ENCODE results near the gene HIRA.

The HIRA gene

GRCh38 chr22:19407649-19408606 lies 23.6 kb downstream of the HIRA start:
- no peak for FAIRE-seq

DNA sequence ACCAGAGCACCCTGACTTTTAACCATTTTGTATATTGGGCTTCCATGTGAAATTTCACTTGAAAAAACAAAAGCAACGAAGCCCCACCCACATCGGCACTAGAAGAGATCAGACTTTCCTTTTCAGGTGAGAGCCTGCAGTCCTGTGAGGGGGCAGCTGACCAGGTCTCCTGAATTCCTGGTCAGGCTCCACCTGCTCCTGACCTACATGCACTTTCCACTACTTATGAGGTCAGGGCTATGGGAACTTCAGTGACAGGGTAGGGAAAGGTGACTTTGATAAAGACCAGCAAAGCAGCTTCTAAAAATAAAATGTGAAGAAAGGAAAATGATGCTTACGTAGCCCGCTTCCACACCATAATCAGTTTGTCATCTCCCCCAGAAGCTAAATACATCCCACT lies 24.7 kb downstream of the HIRA start:
- FAIRE-seq = no peak

DNA sequence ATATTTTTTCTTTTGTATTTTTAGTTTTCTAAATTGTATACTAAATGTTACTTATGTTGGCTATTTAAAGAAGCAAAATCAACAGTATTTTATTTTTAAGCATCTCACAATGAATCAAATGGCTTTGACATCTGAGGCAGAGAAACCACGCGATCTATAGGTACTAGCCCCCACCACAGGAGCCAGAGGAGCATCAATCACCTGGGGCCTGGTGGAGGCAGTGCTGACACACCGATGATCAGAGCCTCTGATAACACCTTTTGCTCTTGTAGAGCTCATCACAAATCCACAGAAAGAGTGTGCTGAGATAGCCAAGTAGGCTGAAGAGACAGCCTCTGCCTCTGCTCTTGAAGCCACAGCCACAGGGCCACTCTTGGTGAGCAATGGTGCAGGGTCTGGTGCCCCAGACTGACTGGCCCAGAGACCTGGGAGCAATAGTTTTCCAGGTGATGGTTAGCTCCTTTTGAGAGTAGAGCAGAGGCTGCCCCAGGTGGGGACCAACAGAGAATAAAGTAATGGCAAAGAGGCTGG lies 25.2 kb downstream of the HIRA start:
- no peak for FAIRE-seq

DNA sequence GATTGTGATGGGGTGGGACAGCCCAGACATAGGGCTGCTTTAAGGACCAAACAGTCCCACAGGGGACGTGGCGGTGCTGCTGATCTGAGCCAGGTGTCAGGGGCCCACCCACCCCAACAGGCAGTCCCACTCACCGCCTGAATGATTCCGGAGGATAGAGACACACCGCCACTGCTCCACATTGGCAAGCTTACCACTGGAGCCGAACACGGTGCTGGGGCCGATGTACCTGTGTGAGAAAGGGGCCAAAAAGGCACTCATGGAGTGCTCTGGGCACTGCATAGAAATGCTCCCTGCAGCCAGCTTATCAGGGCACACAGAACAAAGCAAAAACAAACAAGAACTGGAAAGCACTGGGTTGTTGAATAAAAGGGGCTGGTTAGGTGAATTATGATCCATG lies 25.9 kb downstream of the HIRA start:
- FAIRE-seq = no peak

DNA sequence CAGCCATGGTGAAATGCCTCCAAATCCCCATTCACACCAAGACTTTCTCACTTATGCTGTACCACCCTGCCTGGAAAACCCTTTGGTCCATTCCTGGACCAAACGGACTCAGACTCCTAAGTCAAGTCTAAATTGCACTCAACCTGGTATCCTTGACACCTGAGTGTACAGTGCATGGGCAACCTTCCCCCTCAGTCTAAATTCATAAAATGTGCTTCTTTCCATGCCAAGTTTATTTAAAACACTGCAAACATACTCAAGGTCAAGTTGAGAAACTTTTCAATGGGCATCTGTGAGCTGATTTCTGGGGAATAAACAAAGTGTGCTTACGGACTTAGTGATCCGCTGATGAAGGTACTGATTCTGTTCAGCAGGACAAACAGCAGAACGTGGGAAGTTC lies 26.4 kb downstream of the HIRA start:
- no peak for FAIRE-seq

DNA sequence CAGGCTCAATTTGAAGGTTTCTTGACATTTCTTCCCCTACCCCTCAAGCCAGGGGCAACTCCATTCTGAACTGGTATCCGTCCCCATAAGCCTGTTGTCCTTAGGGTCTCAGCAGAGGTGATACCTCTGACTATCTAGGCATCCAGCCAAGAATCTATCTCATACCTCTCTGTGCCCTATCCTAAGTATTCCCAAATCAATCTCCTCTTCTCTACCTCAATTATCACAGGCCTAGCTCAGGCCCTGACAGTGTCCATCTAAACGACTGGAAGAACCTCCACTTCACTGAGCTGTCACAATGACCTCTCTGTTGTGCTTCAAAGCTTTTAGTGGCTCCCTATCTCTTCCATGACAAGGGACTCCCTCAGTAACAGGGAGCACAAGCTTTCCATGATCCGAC lies 26.9 kb downstream of the HIRA start:
- no peak for FAIRE-seq

DNA sequence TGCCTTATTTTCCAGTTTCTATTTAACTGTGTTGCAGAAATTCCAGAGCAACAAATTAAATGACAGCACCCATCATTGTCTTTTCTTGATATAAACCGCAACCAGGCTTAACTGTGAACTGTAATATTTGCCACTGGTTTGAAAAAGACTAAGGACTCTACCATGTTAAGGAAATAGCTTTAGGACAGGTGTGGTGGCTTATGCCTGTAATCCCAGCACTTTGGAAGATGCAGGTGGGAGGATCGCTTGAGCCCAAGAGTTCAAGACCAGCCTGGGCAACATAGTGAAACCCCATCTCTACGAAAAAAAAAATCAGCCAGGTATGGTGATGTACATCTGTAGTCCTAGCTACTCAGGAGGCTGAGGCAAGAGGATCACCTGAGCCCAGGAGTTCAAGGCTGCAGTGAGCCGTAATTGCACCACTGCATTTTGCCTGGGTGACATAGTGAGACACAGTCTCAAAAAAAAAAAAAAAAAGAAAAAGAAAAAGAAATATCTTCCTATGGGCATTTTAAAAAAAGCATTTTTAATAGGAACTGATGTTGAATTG lies 28.8 kb downstream of the HIRA start:
- FAIRE-seq = no peak

DNA sequence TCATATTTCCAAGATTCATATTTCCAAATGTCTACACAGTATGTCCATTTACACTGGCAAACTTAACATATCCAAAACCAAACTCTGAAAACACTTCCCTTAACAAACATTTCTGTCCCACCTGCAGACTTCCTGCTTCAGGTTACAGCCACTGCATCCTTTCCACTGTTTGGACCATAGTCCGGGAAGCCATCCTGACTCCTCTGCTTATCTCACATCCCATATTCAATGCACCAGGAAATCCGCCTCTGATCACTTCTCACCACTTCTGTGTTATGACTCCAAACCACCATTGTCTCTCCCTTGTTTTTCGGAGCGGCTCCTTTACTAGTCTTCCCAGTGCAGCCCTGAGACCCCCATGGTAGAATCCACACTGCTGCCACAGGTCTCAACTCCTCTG lies 30.1 kb downstream of the HIRA start:
- no peak for FAIRE-seq

DNA sequence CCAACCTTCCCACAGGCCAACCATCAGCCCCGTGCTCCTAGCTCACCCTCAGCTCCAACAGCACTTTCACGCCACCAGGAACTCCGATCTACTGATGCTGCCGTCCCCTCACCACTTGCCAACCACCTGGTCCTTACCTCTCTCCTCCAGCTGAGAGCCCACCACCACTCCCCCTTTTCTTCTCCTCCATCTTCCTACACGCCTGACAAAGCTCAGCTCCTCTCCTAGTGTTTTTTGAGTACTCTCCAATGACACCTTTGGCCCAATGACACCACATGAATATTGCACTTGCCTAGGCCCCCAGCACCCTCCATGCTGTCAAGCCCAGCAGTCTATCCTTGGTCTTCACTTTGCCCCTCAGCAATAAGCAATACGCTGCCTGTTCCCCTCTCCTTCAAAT lies 30.7 kb downstream of the HIRA start:
- no peak for FAIRE-seq

DNA sequence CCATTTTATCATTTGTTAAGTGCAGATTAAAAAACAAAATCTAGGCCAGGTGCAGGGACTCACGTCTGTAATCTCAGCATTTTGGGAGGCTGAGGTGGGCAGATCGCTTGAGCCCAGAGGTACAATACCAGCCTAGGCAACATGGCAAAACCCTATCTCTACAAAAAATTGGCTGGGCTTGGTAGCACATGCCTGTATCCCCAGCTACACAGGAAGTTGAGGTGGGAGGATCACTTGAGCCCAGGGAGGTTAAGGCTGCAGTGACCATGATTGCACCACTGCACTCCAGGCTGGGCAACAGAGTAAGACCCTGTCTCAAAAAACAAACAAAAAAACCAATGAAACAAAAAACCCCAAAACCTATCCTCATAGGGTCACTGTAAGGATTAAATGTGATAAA lies 32.9 kb downstream of the HIRA start:
- no peak for FAIRE-seq

DNA sequence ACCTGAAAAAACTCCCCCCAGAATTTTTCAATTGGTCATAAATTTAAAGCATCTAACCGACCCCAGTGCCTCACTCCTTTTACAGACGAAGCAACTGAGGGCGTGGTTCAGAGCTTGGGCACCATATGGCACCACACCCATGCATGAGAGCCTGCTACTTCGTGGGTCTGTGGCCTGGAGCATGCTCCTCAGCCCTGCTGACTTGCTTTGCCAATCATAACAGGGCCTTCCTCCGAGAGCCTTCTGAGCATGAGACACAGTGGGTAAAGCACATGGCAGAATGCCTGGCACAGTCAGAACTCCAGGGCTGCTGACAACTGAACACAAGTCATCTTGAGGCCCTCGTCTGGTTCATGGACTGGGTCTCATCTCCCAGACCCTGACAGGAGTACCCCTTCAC lies 33.3 kb downstream of the HIRA start:
- no peak for FAIRE-seq

DNA sequence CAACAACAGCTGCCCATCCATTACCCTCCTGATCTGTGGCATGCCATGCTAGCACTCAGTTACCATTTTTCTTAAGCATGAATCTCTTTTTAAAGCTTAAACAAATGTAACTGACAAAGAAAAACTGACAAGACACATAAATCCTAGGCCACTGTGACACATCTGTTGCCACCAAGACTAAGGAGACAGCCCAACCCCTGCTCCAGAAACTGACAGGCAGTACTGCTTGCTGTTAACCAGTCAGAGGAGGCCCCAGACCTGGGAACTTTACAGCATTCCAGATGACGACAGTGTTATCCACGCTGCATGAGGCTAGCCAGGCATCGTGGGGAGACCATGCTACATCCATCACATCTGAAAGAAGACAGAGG lies 33.8 kb downstream of the HIRA start:
- no peak for FAIRE-seq

DNA sequence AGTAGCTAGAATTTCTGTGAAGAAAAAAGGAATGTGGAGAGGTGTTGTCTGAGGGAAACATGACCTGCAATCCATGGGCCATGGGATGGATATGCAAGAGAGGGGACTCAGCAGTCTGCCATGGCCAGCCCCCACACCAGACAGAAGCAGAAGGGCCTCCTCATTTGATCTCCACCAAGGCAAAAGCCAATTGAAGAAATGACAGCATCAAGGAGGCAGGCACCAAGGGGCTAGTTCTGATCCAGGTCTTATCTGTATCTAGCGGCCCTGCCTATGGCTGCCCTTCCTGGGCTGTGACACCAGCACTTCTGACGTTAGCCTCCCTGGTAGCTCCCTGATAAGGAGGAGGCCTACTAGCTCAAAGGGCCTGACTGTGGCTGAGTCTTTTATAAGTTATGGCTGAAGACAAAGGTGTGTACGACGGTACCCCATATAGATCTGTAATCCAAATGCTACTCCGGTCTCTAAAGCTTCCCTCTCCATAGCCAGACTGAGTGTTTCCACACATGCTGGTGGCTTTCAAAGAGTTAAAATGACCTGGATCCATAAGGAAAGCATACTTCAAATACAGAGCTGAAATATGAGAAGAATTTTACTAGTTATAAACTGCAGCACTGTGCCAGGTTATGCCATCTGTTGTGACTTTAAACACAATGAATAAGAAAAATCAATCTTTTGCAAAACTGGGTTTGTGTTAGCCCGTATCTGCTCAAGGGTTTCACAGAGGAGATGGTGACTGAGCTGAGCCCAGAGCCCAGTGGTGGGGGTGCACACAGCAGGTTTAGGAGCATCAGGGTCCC lies 34.4 kb downstream of the HIRA start:
- FAIRE-seq = no peak

DNA sequence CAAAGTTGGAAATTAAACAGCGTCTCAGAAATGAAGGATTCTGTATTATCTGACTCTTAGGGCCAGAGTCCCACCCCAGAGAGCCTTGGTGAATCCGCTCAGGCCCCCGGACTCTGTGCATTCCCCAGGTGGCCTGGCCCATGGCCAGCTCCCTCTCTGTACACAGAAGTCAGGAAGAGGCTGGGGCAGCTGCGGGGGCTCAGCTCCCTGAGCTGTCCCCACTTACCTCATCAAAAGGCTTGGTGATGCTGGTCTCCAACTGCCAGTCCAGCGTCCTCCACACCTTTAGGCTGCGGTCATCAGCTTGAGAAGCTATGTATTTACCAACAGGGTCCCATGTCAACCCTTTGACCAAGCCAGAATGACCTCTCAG lies 35.0 kb downstream of the HIRA start:
- FAIRE-seq = no peak

DNA sequence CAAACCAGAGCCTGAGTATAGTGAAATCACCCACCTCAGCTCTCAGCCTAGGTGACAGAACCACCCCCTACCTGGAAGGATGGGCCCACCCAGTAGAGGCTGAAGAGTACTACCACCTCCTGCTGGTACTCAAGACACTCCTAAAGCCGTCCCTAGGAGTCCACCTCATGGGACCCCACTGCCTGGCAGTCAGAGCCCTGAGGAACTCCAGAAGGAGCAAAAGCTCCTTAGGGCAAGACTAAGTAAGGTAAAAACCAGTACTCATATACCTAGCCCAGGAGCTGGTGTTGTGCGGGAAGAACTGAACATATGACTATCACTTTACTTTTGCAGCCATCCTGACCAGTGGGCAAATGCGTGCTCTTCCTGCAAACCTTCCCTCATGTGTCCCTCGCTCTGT lies 36.3 kb downstream of the HIRA start:
- no peak for FAIRE-seq

GRCh38 chr22:19394274-19395050 lies 37.1 kb downstream of the HIRA start:
- no peak for FAIRE-seq

GRCh38 chr22:19393704-19394103 lies 37.8 kb downstream of the HIRA start:
- FAIRE-seq = no peak

DNA sequence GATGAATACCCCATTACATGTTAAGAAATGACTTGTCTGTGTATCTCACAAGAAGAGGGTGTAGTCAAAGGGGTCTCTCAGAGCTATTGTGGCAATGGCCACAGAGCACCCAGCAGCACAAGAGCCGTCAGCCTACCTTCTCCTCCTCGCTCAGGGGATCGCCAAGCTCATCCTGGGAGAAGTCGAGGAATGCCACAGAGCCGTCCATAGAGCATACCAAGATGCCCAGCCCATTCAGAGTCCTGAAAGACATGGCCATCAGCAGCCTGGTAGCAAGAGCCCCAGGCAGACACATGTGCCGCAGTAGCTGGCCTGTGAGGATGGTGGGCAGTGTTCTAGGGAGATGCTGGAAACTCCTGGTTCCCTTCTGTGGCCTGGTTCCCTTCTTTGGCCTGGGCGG lies 44.0 kb downstream of the HIRA start:
- no peak for FAIRE-seq

GRCh38 chr22:19387038-19387437 lies 44.5 kb downstream of the HIRA start:
- no peak for FAIRE-seq

DNA sequence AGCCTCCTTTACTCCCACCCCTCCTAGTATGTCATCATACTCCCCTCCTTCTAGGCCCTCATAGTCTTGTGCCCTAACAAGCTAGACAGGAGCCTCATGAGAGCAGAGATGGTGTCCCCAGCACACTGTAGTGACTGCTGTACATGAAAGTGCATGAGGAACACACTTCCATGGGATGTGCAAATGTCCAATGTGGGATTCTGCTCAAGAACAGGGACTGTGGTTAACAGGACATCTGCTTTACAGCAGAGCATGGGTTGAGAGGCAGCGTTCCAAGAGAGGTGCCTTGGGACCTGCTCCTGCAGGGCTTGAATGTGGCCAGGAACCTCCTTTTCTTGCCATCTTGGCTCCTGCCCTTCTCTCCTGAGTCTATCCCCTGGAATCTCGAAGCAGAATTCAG lies 45.3 kb downstream of the HIRA start:
- no peak for FAIRE-seq

- no peak for FAIRE-seq
These were observed 46.2 kb downstream of the HIRA start for GRCh38 chr22:19385221-19385906.

DNA sequence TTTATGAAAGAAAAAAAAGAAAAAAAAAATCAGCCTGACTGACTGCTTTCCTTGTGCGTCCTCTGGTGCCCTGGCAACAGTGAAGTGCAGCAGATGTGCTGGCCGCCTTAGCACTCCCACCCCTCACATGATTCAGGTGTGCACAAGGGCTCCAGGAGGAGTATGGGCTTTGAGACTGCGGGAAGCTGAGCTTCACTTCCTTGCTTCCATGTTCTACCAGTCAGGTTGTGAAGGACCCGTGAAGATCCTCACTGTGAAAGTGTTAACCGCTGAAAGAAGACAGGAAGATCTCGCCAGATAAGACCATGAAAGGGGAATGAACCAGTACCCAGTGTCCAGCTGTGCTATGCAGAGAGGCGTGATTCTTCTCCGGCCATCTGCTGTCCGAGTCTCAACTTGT lies 48.2 kb downstream of the HIRA start:
- FAIRE-seq = peak; percentile 60
